DND-41 (cell line): Measurements from ENCODE around the gene PRKACG.

ENCODE experiments used
- ATAC-seq: fragments of 200-7000 bp; cut with Tn5 transposase; 3 replicates; pipeline ENCODE4 v1.9.1; 2021; ENCODE audit warnings: low read depth; ENCODE audit not compliant: insufficient read depth
- DNase-seq: peaks from one replicate; pipeline ENCODE4 v3.0.0-alpha.2; 2020
- H2AFZ ChIP-seq: 2 replicates; pipeline ENCODE4 v1.6.0; 2012; ENCODE audit warnings: low read depth, low read length
- H3K27ac ChIP-seq: 2 replicates; pipeline ENCODE4 v1.5.1; 2012; ENCODE audit warnings: low read length, inconsistent platforms
- H3K27me3 ChIP-seq: fragments of 200-600 bp; sonication (generic); 2 replicates; pipeline ENCODE4 v1.6.0; 2012; ENCODE audit warnings: low read length, mild to moderate bottlenecking, inconsistent platforms; ENCODE audit not compliant: insufficient read depth, poor library complexity
- H3K36me3 ChIP-seq: 2 replicates; pipeline ENCODE4 v1.5.1; 2012; ENCODE audit warnings: low read length, inconsistent platforms; ENCODE audit not compliant: insufficient read depth
- H3K4me1 ChIP-seq: 2 replicates; pipeline ENCODE4 v1.5.1; 2012; ENCODE audit warnings: mild to moderate bottlenecking, low read length; ENCODE audit not compliant: insufficient read depth
- H3K4me2 ChIP-seq: 2 replicates; pipeline ENCODE4 v1.6.0; 2012; ENCODE audit warnings: mild to moderate bottlenecking, moderate library complexity, low read length, inconsistent platforms; ENCODE audit not compliant: insufficient read depth
- H3K4me3 ChIP-seq, 2 experiments: fragments of 200-600 bp in 1 of 2; shearing (Covaris generic) in 1 of 2; 2 replicates each; pipeline ENCODE4 v1.5.1; 2012 to 2016; ENCODE audit warnings: inconsistent platforms in 2 of 2, low read length in 2 of 2, mild to moderate bottlenecking in 2 of 2, low read depth in 1 of 2, moderate library complexity in 1 of 2
- H3K79me2 ChIP-seq: 2 replicates; pipeline ENCODE4 v1.6.0; 2012; ENCODE audit warnings: low read length, inconsistent platforms; ENCODE audit not compliant: insufficient read depth
- H3K9ac ChIP-seq: 2 replicates; pipeline ENCODE4 v1.6.0; 2012; ENCODE audit warnings: low read depth, mild to moderate bottlenecking, inconsistent platforms, low read length, moderate library complexity
- H3K9me3 ChIP-seq: 2 replicates; pipeline ENCODE4 v1.5.1; 2012; ENCODE audit warnings: low read length, moderate library complexity, mild to moderate bottlenecking, inconsistent platforms; ENCODE audit not compliant: insufficient read depth, severe bottlenecking
- H4K20me1 ChIP-seq: 2 replicates; pipeline ENCODE4 v1.6.0; 2012; ENCODE audit warnings: low read length; ENCODE audit not compliant: insufficient read depth
- EZH2 ChIP-seq: IDR thresholded peaks from 3 replicates; pipeline ENCODE4 v1.6.1; 2012; ENCODE audit warnings: borderline replicate concordance, low read depth, mild to moderate bottlenecking, moderate library complexity, low read length, inconsistent platforms; ENCODE audit not compliant: severe bottlenecking
- TF ChIP-seq, protein P1 (sequence below): IDR thresholded peaks from 2 replicates; pipeline ENCODE4 v1.5.1; 2012; ENCODE audit warnings: borderline replicate concordance, low read length, moderate library complexity, mild to moderate bottlenecking; ENCODE audit not compliant: poor library complexity, severe bottlenecking; ENCODE audit errors: extremely low read depth

PRKACG gene

DNA sequence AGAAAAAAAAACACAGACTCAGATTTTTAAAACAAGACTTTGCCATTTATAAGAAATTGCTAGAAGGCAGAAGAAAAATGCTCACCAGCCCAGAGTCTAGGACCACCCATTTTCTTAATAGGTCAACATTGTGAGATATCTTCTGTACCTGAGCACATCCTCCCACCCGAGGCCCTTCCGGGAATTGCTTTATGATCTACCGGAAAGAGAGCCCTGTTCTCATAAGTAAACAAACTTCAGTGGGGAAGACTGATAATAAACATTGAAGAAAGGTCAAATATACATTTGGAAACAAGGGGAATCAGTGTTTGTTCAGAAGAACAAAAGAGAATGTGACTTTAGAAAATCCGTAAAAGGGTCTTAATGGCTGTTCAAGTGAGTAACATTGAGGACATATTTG lies 44.4 kb downstream of the PRKACG start:
- no peak overlapping the region for H3K4me3 ChIP-seq
- H2AFZ ChIP-seq: no peak overlapping the region
- DNase-seq: no peak
- H3K9ac ChIP-seq: no peak overlapping the region
- no peak for ATAC-seq
- H3K27me3 ChIP-seq: no peaks in the 10 kb centered on the region
- H3K9me3 ChIP-seq: no peaks in the 10 kb centered on the region
- TF ChIP-seq, protein P1, sequence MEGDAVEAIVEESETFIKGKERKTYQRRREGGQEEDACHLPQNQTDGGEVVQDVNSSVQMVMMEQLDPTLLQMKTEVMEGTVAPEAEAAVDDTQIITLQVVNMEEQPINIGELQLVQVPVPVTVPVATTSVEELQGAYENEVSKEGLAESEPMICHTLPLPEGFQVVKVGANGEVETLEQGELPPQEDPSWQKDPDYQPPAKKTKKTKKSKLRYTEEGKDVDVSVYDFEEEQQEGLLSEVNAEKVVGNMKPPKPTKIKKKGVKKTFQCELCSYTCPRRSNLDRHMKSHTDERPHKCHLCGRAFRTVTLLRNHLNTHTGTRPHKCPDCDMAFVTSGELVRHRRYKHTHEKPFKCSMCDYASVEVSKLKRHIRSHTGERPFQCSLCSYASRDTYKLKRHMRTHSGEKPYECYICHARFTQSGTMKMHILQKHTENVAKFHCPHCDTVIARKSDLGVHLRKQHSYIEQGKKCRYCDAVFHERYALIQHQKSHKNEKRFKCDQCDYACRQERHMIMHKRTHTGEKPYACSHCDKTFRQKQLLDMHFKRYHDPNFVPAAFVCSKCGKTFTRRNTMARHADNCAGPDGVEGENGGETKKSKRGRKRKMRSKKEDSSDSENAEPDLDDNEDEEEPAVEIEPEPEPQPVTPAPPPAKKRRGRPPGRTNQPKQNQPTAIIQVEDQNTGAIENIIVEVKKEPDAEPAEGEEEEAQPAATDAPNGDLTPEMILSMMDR: no peak
- no peaks in the 10 kb centered on the region for H3K4me1 ChIP-seq
- H3K4me2 ChIP-seq: no peak overlapping the region
- H3K36me3 ChIP-seq: no peaks in the 10 kb centered on the region
- H3K27ac ChIP-seq: no peak overlapping the region
- no peaks in the 10 kb centered on the region for H3K79me2 ChIP-seq
- no peaks in the 10 kb centered on the region for H4K20me1 ChIP-seq

DNA sequence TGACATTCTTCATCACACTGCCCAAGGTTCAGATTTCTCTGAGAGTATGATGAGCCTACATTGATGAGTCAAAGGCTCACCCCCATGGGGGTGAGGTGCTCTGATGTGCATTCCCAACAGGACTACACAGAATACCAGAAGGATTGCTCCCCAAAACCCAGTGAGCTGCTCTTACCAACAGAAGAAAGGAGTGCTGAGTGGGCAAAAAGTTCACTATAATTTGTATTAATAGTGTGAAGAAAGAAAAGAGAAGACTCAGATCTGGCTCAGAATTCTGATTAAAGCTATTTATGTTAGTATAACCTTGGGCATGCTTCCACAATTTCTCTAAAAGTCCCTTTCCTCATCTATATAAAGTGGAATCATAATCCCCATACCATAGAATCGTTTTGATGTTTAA lies 46.1 kb downstream of the PRKACG start:
- no peaks in the 10 kb centered on the region for H3K9me3 ChIP-seq
- H3K79me2 ChIP-seq: no peaks in the 10 kb centered on the region
- DNase-seq (no peak), ATAC-seq (no peak)
- no peaks in the 10 kb centered on the region for H3K27me3 ChIP-seq
- no peak overlapping the region for H2AFZ ChIP-seq
- H4K20me1 ChIP-seq: no peaks in the 10 kb centered on the region
- no peak for TF ChIP-seq EZH2
- TF ChIP-seq, protein P1: no peak
- no peaks in the 10 kb centered on the region for H3K36me3 ChIP-seq
- H3K4me3 ChIP-seq: no peak overlapping the region
- H3K9ac ChIP-seq: no peak overlapping the region
- no peak overlapping the region for H3K4me2 ChIP-seq
- H3K4me1 ChIP-seq: no peaks in the 10 kb centered on the region
- no peak overlapping the region for H3K27ac ChIP-seq

DNA sequence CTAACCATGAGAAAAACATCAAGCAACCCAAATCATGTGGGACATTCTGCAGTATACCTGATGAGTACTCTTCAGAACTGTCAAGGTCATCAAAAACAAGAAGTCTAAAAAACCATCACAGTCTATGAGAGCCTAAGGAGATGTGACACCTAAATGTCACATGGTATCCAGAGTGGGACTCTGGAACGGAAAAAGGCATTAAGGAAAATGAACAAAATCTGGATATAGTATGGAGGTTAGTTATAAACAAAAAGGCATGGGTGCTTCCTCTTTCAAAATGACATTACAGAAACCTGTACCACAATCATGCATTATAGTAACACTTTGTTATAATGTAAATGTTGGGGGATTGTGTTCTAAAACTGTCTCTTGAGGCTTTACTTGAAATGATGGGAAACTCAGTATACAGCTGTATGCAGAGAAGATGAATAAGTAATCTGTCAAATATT lies 47.4 kb downstream of the PRKACG start:
- no peaks in the 10 kb centered on the region for H4K20me1 ChIP-seq
- no peaks in the 10 kb centered on the region for H3K9me3 ChIP-seq
- no peaks in the 10 kb centered on the region for H3K27me3 ChIP-seq
- no peak overlapping the region for H3K27ac ChIP-seq
- no peak for ATAC-seq
- H3K4me3 ChIP-seq: no peak overlapping the region
- no peaks in the 10 kb centered on the region for H3K36me3 ChIP-seq
- no peak for TF ChIP-seq EZH2
- TF ChIP-seq, protein P1: no peak
- H3K79me2 ChIP-seq: no peaks in the 10 kb centered on the region
- no peak for DNase-seq
- H2AFZ ChIP-seq: no peak overlapping the region
- H3K4me1 ChIP-seq: no peaks in the 10 kb centered on the region
- no peak overlapping the region for H3K9ac ChIP-seq
- H3K4me2 ChIP-seq: no peak overlapping the region

DNA sequence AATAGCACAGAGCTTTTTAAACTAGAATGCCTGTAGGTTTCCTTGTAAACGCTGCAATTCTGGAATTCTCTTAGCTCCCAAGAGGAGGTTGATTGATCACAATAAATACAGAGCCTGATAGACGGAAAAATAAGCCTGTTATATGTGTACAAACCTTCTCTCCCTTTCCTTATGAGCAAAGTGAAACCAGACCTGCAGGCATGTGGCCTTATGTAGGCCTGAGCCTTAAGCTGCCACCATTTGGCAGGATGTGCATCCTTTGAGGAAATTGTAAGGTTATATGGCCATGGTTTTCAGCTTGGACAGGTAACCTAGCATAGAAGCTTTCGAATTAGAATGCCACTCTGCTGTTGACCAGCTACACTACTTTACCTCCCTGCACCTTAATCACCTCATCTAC lies 49.1 kb downstream of the PRKACG start:
- no peaks in the 10 kb centered on the region for H3K79me2 ChIP-seq
- H2AFZ ChIP-seq: no peak overlapping the region
- no peaks in the 10 kb centered on the region for H3K36me3 ChIP-seq
- no peaks in the 10 kb centered on the region for H3K27me3 ChIP-seq
- no peak for DNase-seq
- no peak for TF ChIP-seq EZH2
- TF ChIP-seq, protein P1: no peak
- H3K4me3 ChIP-seq: no peak overlapping the region
- H3K9ac ChIP-seq: no peak overlapping the region
- no peak overlapping the region for H3K27ac ChIP-seq
- no peaks in the 10 kb centered on the region for H3K9me3 ChIP-seq
- no peak for ATAC-seq
- H4K20me1 ChIP-seq: no peaks in the 10 kb centered on the region
- H3K4me2 ChIP-seq: no peak overlapping the region
- H3K4me1 ChIP-seq: no peaks in the 10 kb centered on the region
